ENCODE measurements around the gene SND1.

Gene SND1

GRCh38 chr7:127671341-127671740 is 19.3 kb downstream of the SND1 start (continued):
- TF ChIP-seq, protein P1, sequence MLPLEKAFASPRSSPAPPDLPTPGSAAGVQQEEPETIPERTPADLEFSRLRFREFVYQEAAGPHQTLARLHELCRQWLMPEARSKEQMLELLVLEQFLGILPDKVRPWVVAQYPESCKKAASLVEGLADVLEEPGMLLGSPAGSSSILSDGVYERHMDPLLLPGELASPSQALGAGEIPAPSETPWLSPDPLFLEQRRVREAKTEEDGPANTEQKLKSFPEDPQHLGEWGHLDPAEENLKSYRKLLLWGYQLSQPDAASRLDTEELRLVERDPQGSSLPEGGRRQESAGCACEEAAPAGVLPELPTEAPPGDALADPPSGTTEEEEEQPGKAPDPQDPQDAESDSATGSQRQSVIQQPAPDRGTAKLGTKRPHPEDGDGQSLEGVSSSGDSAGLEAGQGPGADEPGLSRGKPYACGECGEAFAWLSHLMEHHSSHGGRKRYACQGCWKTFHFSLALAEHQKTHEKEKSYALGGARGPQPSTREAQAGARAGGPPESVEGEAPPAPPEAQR (tag by site-specific recombination; IDR thresholded peaks at IDR 0.05), result no peak
- TF ChIP-seq ZNF701 (tag by site-specific recombination; IDR thresholded peaks at IDR 0.05) (no peak), TRIM28 (IDR thresholded peaks at IDR 0.05; ENCODE audit: borderline replicate concordance, low read length) (no peak), REST (tag by site-specific recombination; IDR thresholded peaks at IDR 0.05) (no peak), ZBTB21 (tag by site-specific recombination; IDR thresholded peaks at IDR 0.05) (no peak), ZNF19 (tag by site-specific recombination; IDR thresholded peaks at IDR 0.05; ENCODE audit: low read depth) (no peak), ZNF623 (tag by site-specific recombination; IDR thresholded peaks at IDR 0.05) (no peak)
- TF ChIP-seq, protein P2, sequence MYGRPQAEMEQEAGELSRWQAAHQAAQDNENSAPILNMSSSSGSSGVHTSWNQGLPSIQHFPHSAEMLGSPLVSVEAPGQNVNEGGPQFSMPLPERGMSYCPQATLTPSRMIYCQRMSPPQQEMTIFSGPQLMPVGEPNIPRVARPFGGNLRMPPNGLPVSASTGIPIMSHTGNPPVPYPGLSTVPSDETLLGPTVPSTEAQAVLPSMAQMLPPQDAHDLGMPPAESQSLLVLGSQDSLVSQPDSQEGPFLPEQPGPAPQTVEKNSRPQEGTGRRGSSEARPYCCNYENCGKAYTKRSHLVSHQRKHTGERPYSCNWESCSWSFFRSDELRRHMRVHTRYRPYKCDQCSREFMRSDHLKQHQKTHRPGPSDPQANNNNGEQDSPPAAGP (tag by site-specific recombination; IDR thresholded peaks at IDR 0.05), result no peak

DNA sequence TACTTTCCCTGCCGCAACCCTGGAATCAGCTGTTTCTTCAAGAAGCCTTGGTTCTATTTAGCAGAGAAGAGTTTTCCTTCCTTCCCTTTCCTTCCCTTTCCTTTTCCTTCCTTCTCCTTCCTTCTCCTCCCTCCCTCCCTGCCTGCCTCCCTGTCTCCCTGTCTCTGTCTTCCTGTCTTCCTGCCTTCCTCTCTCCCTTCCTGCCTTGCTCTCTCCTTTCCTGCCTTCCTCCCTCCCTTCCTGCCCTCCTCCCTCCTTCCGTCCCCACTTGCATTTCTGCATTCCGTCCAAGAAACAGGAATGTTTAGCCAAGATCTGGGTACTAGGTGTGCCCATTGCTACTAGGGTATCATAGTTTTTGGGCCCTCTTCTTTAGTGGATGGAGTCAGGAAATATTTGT is 21.9 kb downstream of the SND1 start:
- no peak overlapping the region for H3K27ac ChIP-seq (ENCODE audit: extremely low read depth, low read depth, low read length)
- TF ChIP-seq PRDM1 (tag by site-specific recombination; IDR thresholded peaks at IDR 0.05) (peak; percentile 92), ZNF549 (tag by site-specific recombination; IDR thresholded peaks at IDR 0.05) (no peak), ZNF366 (tag by site-specific recombination; conservative IDR thresholded peaks at IDR 0.05) (peak; percentile 85), ZNF521 (tag by site-specific recombination; IDR thresholded peaks at IDR 0.05) (no peak), ZNF664 (tag by site-specific recombination; IDR thresholded peaks at IDR 0.05) (no peak), ZFP37 (tag by site-specific recombination; IDR thresholded peaks at IDR 0.05) (no peak), ZBTB20 (tag by site-specific recombination; IDR thresholded peaks at IDR 0.05) (peak; percentile 51), ZSCAN16 (tag by site-specific recombination; IDR thresholded peaks at IDR 0.05) (no peak)
- CTCF ChIA-PET, result no interaction called here
- H3K36me3 ChIP-seq (ENCODE audit: control insufficient read depth in 2 of 2, insufficient read depth in 1 of 2, low read length in 2 of 2), result peaks cover 0 to 5% of the 10 kb centered on the region in 2 experiments; a peak in 2 of 3 replicates
- no peaks in the 10 kb centered on the region for H3K9me3 ChIP-seq (ENCODE audit: control insufficient read depth, insufficient read depth, low read depth, low read length)
- POLR2A ChIA-PET, result no interaction called here
- no peaks in the 10 kb centered on the region for H3K4me1 ChIP-seq (ENCODE audit: control insufficient read depth, insufficient read depth, low read length)
- no peak overlapping the region for H3K4me3 ChIP-seq (ENCODE audit: low read depth, low read length)

- POLR2A ChIA-PET, result no interaction called here
- Histone ChIP-seq H3K36me3 (ENCODE audit: control insufficient read depth in 2 of 2, insufficient read depth in 1 of 2, low read length in 2 of 2) (peaks cover 0 to 5% of the 10 kb centered on the region in 2 experiments; a peak in 2 of 3 replicates), H3K4me1 (ENCODE audit: control insufficient read depth, insufficient read depth, low read length) (no peaks in the 10 kb centered on the region), H3K27ac (ENCODE audit: extremely low read depth, low read depth, low read length) (no peak overlapping the region), H3K9me3 (ENCODE audit: control insufficient read depth, insufficient read depth, low read depth, low read length) (no peaks in the 10 kb centered on the region), H3K4me3 (ENCODE audit: low read depth, low read length) (no peak overlapping the region)
- CTCF ChIA-PET, result no interaction called here
- no peak for TF ChIP-seq ZBTB8A (tag by site-specific recombination; IDR thresholded peaks at IDR 0.05)
- peak; percentile 58 for TF ChIP-seq SCRT2 (tag by site-specific recombination; IDR thresholded peaks at IDR 0.05)
- no peak for TF ChIP-seq ZNF26 (tag by site-specific recombination; IDR thresholded peaks at IDR 0.05)
Observed at GRCh38 chr7:127674361-127674760, 22.4 kb downstream of the SND1 start.
